Measurements from ENCODE around the gene SPCS1.

DNA sequence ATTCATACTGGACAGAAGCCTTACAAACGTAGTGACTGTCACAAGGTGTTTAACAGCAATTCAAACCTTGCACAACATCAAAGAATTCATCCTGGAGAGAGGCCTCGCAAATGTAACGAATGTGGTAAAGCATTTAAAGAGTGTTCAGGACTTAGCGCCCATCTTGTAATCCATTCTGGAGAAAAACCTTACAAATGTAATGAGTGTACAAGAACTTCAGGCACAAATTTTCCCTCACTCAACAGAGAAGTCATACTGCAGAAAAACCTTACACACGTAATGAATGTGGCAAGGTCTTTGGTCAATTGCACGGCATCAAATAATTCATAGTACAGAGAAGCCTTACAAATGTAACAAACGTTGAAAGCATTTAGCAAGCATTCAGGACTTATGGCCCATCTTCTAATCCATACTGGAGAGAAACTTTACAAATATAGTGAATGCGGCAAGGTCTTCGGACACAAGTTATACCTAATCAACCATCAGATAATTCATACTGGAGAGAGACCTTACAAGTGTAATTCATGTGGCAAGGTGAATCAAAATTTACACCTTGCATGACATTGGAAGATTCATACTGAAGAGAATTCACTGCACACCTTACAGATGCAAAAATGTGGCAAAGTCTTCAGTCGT is 27.5 kb downstream of the SPCS1 start:
- TF ChIP-seq CTCF (IDR thresholded peaks at IDR 0.05) (no peak), POLR2A (IDR thresholded peaks at IDR 0.05) (no peak)

All from lower leg skin (tissue), 3 donors.